NT2/D1 (cell line): ENCODE results near the gene CASK.

Experiments used
- SUZ12 ChIP-seq: IDR thresholded peaks from 2 replicates; pipeline ENCODE4 v1.6.1; 2011; ENCODE audit not compliant: insufficient read length, insufficient read depth; ENCODE audit errors: extremely low read depth
- YY1 ChIP-seq: IDR thresholded peaks from 2 replicates; pipeline ENCODE4 v1.6.1; 2011; ENCODE audit not compliant: insufficient read length, insufficient read depth
- ZNF274 ChIP-seq: IDR thresholded peaks from 2 replicates; pipeline ENCODE4 v1.6.1; 2011; ENCODE audit warnings: mild to moderate bottlenecking, low read depth, low read length

DNA sequence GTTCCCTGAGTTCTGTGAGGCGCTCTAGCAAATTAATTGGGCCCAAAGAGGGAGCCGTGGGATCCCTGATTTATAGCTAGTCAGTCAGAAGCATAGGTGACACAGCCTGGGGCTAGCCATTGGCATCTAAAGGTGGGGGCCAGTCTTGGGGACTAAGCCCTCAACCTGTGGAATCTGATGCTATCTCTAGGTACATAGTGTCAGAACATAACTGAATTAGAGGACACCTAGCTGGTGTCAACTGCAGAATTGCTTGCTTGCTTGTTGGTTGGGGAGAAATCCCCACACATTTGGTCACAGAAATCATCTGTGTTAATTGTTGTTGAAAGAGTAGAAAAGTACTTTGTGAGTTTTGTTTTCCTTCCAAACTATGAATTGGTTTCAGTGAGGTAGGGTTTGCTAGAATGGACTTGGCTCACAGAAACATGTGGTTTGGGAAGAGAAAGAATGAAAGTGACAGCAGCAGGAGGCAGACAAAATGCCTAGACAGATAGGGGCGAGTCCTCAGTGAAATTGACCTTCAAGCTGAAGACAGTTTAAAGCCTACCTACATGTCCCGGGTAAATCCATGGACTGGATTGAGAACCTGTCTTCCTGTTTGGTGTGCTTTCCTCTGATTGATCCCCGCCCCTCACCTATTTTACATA, 212.2 kb downstream of the CASK start:
- no peak for TF ChIP-seq SUZ12
- no peak for TF ChIP-seq YY1
- no peak for TF ChIP-seq ZNF274
